Suprapubic skin (tissue), 4 donors: Measurements from ENCODE around the gene CYP46A1. TPM values are rescaled to one million over a fixed set of nuclear protein-coding genes. Genes with fewer than 3 reads are reported as not detected.
A peak's percentile ranks its signal among the peaks of the same experiment; 100 is the strongest.

Experiments used
- DNase-seq, 2 donors: peaks; one replicate each; pipeline ENCODE4 v3.0.0-alpha.2; 2019; ENCODE audit warnings: low spot score in 2 of 2
- H3K27ac ChIP-seq: fragments of 200-600 bp; sonication (generic); one replicate; pipeline ENCODE4 v1.5.1; 2019
- H3K27me3 ChIP-seq: fragments of 200-600 bp; sonication (generic); one replicate; pipeline ENCODE4 v1.5.1; 2019
- H3K36me3 ChIP-seq: fragments of 200-600 bp; sonication (generic); one replicate; pipeline ENCODE4 v1.5.1; 2019
- H3K4me1 ChIP-seq: fragments of 200-600 bp; sonication (generic); one replicate; pipeline ENCODE4 v1.5.1; 2019
- H3K4me3 ChIP-seq: fragments of 200-600 bp; sonication (generic); one replicate; pipeline ENCODE4 v1.5.1; 2019; ENCODE audit warnings: mild to moderate bottlenecking
- H3K9me3 ChIP-seq: fragments of 200-600 bp; sonication (generic); one replicate; pipeline ENCODE4 v1.5.1; 2019
- EP300 ChIP-seq: sonication (generic); formaldehyde crosslinking; IDR thresholded peaks from one replicate; pipeline ENCODE4 v1.6.1; 2017; ENCODE audit warnings: antibody characterized with exemption
- POLR2A ChIP-seq, 2 donors: fragments of 450-650 bp; IDR thresholded peaks; one replicate each; pipeline ENCODE4 v1.6.1; 2017; ENCODE audit warnings: antibody characterized with exemption in 2 of 2, mild to moderate bottlenecking in 2 of 2, moderate library complexity in 2 of 2
- POLR2AphosphoS5 ChIP-seq, 3 donors: sonication (generic); formaldehyde crosslinking; IDR thresholded peaks; one replicate each; pipeline ENCODE4 v1.6.1; 2017; ENCODE audit warnings: antibody characterized with exemption in 3 of 3
- WGBS: methylation state at CpG from one replicate; pipeline ENCODE4 v1.1.5; 2018; 5-methylcytosine and 5-hydroxymethylcytosine counted together
- total RNA-seq, 4 donors: library from RNA; depleted of rRNA; stranded (reverse); fragments of >200 nt; gene quantifications; one replicate each; pipeline ENCODE4 v1.1.0, GENCODE V29; 2016
- TF ChIP-seq, protein P1 (sequence below), 2 donors: fragments of 200-600 bp in 1 of 2; fragments of 450-650 bp in 1 of 2; sonication (generic) in 1 of 2; IDR thresholded peaks; one replicate each; pipeline ENCODE4 v1.5.1; 2016 to 2019; ENCODE audit warnings: antibody characterized with exemption in 2 of 2, mild to moderate bottlenecking in 1 of 2, moderate library complexity in 1 of 2

Gene CYP46A1
- total RNA-seq, 4 donors from 2014 or later, result 0.47 to 2.0 (median 1.0) TPM; not detected in 1

DNA sequence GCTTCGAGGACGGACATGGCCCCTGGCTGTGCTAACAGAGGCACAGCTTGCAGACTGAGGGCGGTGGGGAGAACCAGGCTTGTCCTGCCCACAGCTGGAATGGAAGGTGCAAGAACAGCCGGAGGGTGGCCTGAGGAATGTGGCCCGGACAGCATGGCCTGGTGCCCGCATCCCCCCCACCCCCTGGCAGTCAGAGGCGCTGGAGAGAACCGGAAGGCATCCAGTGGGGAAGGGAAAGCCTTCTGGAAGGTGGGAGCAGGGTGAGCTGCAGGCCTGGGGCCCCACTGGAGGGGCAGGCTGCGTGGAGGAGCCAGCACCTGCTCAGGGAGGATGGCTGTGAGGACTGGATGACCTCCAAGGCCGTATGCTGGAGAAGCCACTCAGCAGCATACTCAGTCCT is 8.1 kb upstream of the CYP46A1 start:
- DNase-seq, result no peak
- WGBS, result 32% methylated on average over 5 of the region's 10 CpGs
- TF ChIP-seq EP300 (no peak), POLR2A (IDR thresholded peaks at IDR 0.05) (no peak), POLR2AphosphoS5 (IDR thresholded peaks at IDR 0.05) (no peak)
- TF ChIP-seq, protein P1, sequence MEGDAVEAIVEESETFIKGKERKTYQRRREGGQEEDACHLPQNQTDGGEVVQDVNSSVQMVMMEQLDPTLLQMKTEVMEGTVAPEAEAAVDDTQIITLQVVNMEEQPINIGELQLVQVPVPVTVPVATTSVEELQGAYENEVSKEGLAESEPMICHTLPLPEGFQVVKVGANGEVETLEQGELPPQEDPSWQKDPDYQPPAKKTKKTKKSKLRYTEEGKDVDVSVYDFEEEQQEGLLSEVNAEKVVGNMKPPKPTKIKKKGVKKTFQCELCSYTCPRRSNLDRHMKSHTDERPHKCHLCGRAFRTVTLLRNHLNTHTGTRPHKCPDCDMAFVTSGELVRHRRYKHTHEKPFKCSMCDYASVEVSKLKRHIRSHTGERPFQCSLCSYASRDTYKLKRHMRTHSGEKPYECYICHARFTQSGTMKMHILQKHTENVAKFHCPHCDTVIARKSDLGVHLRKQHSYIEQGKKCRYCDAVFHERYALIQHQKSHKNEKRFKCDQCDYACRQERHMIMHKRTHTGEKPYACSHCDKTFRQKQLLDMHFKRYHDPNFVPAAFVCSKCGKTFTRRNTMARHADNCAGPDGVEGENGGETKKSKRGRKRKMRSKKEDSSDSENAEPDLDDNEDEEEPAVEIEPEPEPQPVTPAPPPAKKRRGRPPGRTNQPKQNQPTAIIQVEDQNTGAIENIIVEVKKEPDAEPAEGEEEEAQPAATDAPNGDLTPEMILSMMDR (IDR thresholded peaks at IDR 0.05), result no peak

DNA sequence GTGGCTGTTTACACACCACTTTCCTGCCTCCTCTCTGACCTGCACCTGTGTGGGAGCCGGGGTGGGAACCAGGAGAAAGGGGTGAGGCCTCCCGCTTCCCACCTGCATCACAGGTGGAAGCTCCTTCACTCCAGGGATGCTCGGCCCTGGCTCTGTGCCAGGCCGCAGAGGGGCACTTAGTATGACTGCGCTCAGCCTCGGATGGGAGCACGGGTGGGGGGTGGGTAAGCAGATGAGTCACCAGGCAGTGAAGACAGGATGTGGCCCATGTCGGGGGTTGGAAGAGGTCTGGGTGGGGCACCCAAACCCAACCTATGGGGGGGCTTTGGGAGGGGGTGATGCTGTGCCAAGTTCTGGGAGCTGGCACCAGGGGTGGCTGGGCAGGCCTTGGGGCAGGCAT is 7.4 kb upstream of the CYP46A1 start:
- no peak overlapping the region for H3K27ac ChIP-seq
- H3K4me1 ChIP-seq, result no peaks in the 10 kb centered on the region
- no peak overlapping the region for H3K4me3 ChIP-seq
- peaks cover 8% of the 10 kb centered on the region for H3K27me3 ChIP-seq
- no peaks in the 10 kb centered on the region for H3K9me3 ChIP-seq
- peak in 1 of 2 donors; percentile 67 for DNase-seq
- TF ChIP-seq EP300 (no peak), POLR2A (IDR thresholded peaks at IDR 0.05) (no peak), POLR2AphosphoS5 (IDR thresholded peaks at IDR 0.05) (no peak)
- TF ChIP-seq, protein P1 (IDR thresholded peaks at IDR 0.05), result no peak
- WGBS, result 70% methylated on average over 3 of the region's 8 CpGs
- H3K36me3 ChIP-seq, result no peaks in the 10 kb centered on the region

More for the DNA sequence above, 8.1 kb upstream of the CYP46A1 start:
- no peak overlapping the region for H3K27ac ChIP-seq
- no peaks in the 10 kb centered on the region for H3K9me3 ChIP-seq
- no peaks in the 10 kb centered on the region for H3K4me1 ChIP-seq
- H3K36me3 ChIP-seq, result no peaks in the 10 kb centered on the region
- no peak overlapping the region for H3K4me3 ChIP-seq
- H3K27me3 ChIP-seq, result peaks cover 8% of the 10 kb centered on the region

DNA sequence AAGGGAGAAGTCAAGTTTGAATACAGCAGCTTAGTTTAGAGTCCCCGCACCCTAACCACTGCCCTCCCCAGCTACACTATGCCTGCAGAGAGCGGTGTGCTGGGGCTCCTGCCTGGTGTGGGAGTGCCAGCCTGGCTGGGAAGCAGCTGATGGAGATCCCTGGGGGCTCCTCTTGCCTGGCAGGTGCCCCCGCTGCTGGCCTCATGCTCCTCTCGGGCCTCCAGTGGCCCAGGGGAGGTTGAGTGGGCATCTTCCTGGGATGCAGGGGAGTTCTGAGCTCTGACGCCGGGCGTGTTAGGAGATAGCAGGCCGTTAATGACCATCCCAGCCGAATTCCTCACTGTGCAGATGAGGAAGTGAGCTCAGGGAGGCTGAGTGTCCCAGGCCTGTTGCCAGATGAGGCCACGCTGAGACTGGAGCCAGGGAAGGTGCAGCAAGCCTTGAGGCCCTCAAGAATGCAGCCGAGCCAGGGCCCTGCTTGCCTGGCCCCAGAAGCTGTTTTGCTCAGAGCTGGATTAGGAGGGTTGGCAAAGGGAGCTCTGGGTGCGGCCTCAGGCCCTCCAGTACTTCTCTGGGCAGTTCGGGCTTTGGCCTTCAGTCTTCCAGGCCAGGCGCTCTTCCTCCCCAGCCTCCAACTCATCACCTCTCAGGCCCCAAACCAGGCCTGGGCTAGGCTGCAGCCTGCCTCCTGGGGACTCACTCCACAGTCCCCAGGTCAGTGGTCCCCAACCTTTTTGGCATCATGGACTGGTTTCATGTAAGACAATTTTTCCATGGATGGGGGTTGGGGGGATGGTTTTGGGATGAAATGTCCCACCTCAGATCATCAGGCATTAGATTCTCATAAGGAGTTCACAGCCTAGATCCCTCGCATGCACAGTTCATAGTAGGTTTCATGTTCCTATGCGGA is 6.6 kb upstream of the CYP46A1 start:
- Histone ChIP-seq H3K4me3 (no peak overlapping the region), H3K36me3 (no peaks in the 10 kb centered on the region), H3K9me3 (no peaks in the 10 kb centered on the region), H3K27me3 (peaks cover 8% of the 10 kb centered on the region), H3K4me1 (peaks cover 1% of the 10 kb centered on the region), H3K27ac (no peak overlapping the region)
- peak; percentile 58 to 76 for DNase-seq
- TF ChIP-seq POLR2AphosphoS5 (IDR thresholded peaks at IDR 0.05) (no peak), EP300 (no peak), POLR2A (IDR thresholded peaks at IDR 0.05) (no peak)
- TF ChIP-seq, protein P1 (IDR thresholded peaks at IDR 0.05), result no peak
- 95% methylated on average over 6 of the region's 16 CpGs for WGBS

DNA sequence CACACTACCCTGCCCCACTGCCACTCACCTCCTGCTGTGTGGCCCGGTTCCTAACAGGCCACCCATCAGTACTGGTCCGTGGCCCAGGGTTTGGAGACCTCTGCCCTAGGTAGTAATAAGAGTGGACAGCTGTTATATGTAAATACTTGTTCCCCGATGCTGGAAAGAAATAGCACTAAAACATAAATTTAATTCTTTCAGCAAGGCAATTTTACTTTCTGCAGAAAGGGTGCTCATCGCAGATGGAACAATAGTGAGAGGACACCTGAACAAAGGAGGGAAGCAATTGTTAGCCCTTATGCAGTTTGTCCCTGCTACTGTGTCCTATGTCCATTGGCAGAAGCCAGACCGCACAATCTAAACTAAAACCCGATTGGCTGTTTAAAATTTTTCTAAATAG is 5.9 kb upstream of the CYP46A1 start:
- H3K9me3 ChIP-seq, result no peaks in the 10 kb centered on the region
- TF ChIP-seq POLR2AphosphoS5 (IDR thresholded peaks at IDR 0.05) (no peak), EP300 (no peak), POLR2A (IDR thresholded peaks at IDR 0.05) (no peak)
- TF ChIP-seq, protein P1 (IDR thresholded peaks at IDR 0.05), result no peak
- no peak overlapping the region for H3K27ac ChIP-seq
- H3K4me3 ChIP-seq, result no peak overlapping the region
- DNase-seq, result no peak
- WGBS, result 96% methylated on average over 6 of the region's 6 CpGs
- H3K4me1 ChIP-seq, result peaks cover 8% of the 10 kb centered on the region
- peaks cover 8% of the 10 kb centered on the region for H3K27me3 ChIP-seq
- no peaks in the 10 kb centered on the region for H3K36me3 ChIP-seq

DNA sequence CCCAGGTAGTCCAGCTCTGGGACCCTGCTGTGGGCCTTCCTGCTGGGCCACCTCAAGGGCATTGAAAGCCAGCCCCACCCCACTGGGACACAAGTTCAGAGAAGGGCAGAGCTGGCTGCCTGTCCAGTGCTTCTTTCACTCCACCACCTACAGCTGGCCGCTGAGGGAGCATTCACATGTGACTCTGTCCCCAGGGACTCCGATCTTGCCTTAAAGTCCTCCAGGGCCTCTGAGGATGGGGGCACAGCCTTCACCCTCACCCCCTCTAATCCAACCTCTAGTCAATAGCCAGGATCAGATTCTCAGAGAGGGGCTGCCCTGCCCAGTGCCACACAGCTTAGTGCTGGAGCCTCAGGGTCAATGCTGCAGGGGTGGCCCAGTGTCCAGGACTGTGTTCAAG is 5.0 kb upstream of the CYP46A1 start:
- Histone ChIP-seq H3K36me3 (no peaks in the 10 kb centered on the region), H3K4me3 (no peak overlapping the region), H3K27ac (no peak overlapping the region), H3K27me3 (peaks cover 8% of the 10 kb centered on the region), H3K4me1 (peaks cover 13% of the 10 kb centered on the region), H3K9me3 (no peaks in the 10 kb centered on the region)
- 100% methylated on average over 2 of the region's 2 CpGs for WGBS
- peak in 1 of 2 donors; percentile 56 for DNase-seq
- TF ChIP-seq POLR2A (IDR thresholded peaks at IDR 0.05), result no peak
- no peak for TF ChIP-seq POLR2AphosphoS5 (IDR thresholded peaks at IDR 0.05)
- no peak for TF ChIP-seq EP300
- TF ChIP-seq, protein P1 (IDR thresholded peaks at IDR 0.05), result no peak
